Heart left ventricle (tissue), 16 donors: ENCODE measurements around the gene RAMP1. TPM values are rescaled to one million over a fixed set of nuclear protein-coding genes. Genes with fewer than 3 reads are reported as not detected.

Experiments used
- ATAC-seq, 4 donors: fragments of 200-7000 bp; cut with Tn5 transposase; one replicate each; pipeline ENCODE4 v1.9.1; 2020 to 2022; ENCODE audit warnings: moderate library complexity in 4 of 4, mild to moderate bottlenecking in 3 of 4, moderate number of reproducible peaks in 1 of 4
- DNase-seq, 5 donors: peaks; one replicate each; pipeline ENCODE4 v3.0.0-alpha.2; 2020
- H3K27ac ChIP-seq, 12 donors: fragments of 200-600 bp; sonication (generic) in 4 of 12; one replicate each; pipeline versions ENCODE4 v1.5.0 to v1.8.0; 2016 to 2022; ENCODE audit warnings: mild to moderate bottlenecking in 2 of 12
- H3K27me3 ChIP-seq, 9 donors: fragments of 200-600 bp; sonication (generic) in 2 of 9; one replicate each; pipeline versions ENCODE4 v1.5.1 to v1.8.0; 2016 to 2022; ENCODE audit warnings: mild to moderate bottlenecking in 3 of 9
- H3K36me3 ChIP-seq, 9 donors: fragments of 200-600 bp; sonication (generic) in 2 of 9; one replicate each; pipeline versions ENCODE4 v1.5.0 to v1.8.0; 2018 to 2022; ENCODE audit warnings: mild to moderate bottlenecking in 2 of 9
- H3K4me1 ChIP-seq, 12 donors: fragments of 200-600 bp; sonication (generic) in 4 of 12; one replicate each; pipeline versions ENCODE4 v1.5.0 to v1.8.0; 2016 to 2022; ENCODE audit warnings: mild to moderate bottlenecking in 3 of 12
- H3K4me3 ChIP-seq, 12 donors: fragments of 200-600 bp; sonication (generic) in 4 of 12; one replicate each; pipeline versions ENCODE4 v1.5.0 to v1.8.0; 2017 to 2022; ENCODE audit warnings: mild to moderate bottlenecking in 9 of 12, moderate library complexity in 4 of 12
- H3K9me3 ChIP-seq, 12 donors: fragments of 200-600 bp; sonication (generic) in 4 of 12; one replicate each; pipeline versions ENCODE4 v1.5.0 to v1.8.0; 2016 to 2022; ENCODE audit warnings: mild to moderate bottlenecking in 1 of 12
- CTCF ChIP-seq, 12 donors: fragments of 200-600 bp; sonication (generic) in 4 of 12; IDR thresholded peaks; one replicate each; pipeline versions ENCODE4 v1.5.0 to v1.8.0; 2018 to 2022; ENCODE audit warnings: antibody characterized with exemption in 12 of 12, mild to moderate bottlenecking in 5 of 12
- POLR2A ChIP-seq, 2 donors: fragments of 450-650 bp; IDR thresholded peaks; one replicate each; pipeline ENCODE4 v1.6.1; 2017; ENCODE audit warnings: antibody characterized with exemption in 2 of 2, mild to moderate bottlenecking in 2 of 2, moderate library complexity in 2 of 2
- WGBS, 4 donors: extraction: QIAGEN DNeasy Blood & Tissue Kit in 2 of 4; methylation state at CpG; one replicate each; pipeline versions ENCODE4 v1.1.5 to v1.1.7; 2013 to 2018; 5-methylcytosine and 5-hydroxymethylcytosine counted together
- intact Hi-C, 10 donors: fragments of 100-400 bp; cut with DNase I; formaldehyde crosslinking; loops; one replicate each; pipeline versions ENCODE4 v1.11.1 to v1.14.2; 2022
- polyA plus RNA-seq, 2 donors: library from polyadenylated mRNA; stranded (reverse); fragments of 200-250 nt; gene quantifications; one replicate each; pipeline ENCODE4 v1.2.3, GENCODE V29; 2013
- total RNA-seq, 9 donors: library from RNA; depleted of rRNA in 2 of 9; stranded (reverse); fragments of >200 nt in 2 of 9; fragmentation: NEBNext Ultra II Directional in 3 of 9; extraction: Animal tissue kit (Norgen Biotek cat#: 25700) in 3 of 9; gene quantifications; one replicate each; pipeline versions ENCODE4 v1.1.0 to v1.2.4, GENCODE V29; 2016 to 2023
- donor health status: ischemic (EF 13 %, LVEDD 7.1; RV severe dilation, severe dysfunction).
- donor health status: healthy with polysubstance abuse.
- donor health status: DM: no; HTN: yes; CAD: no.
- donor health status: DM: no; HTN: no; CAD: no.
- donor health status: ischemic (EF 25% LVEDD 6.9; RV normal size, moderate dysfunction).
- donor health status: ischemic (EF 25% LVEDD 5.7; RV mildly dilated, moderate dysfunction).
- donor health status: healthy.
- donor health status: DM: yes; HTN: yes; CAD: no.
- donor health status: ischemic (EF 35%, LVEDD 5.7; RV mildly dilated, moderate dysfunction).
- donor health status: nonischemic (EF 11% LVEDD 7.7; RV severe dilation, severe dysfunction).
- donor health status: DM: yes; HTN: yes; CAD: no.
- donor health status: PGD.
- donor health status: ischemic (EF 29% LVEDD 5.4; RV normal size, mild dysfunction).
- donor health status: nonischemic (EF 23%, LVEDD 6.1; RV moderate dilation, normal function).

The RAMP1 gene
- total and polyA plus RNA-seq, 11 donors: 36.5 to 1,114 (median 201) TPM

- Histone ChIP-seq H3K4me3 (no peak overlapping the region), H3K36me3 (no peaks in the 10 kb centered on the region), H3K9me3 (peaks cover 0 to 7% (median 0%) of the 10 kb centered on the region in 12 donors), H3K4me1 (peaks cover 0 to 12% (median 0%) of the 10 kb centered on the region in 12 donors), H3K27ac (no peak overlapping the region), H3K27me3 (no peaks in the 10 kb centered on the region)
- DNase-seq: no peak
- WGBS, 4 donors: 84 to 97% (median 94%) methylated on average over 9 of the region's 9 CpGs
- ATAC-seq: no peak
- TF ChIP-seq CTCF (IDR thresholded peaks at IDR 0.05) (no peak), POLR2A (IDR thresholded peaks at IDR 0.05) (no peak)
- intact Hi-C loops: loop anchor here in 1 of 10 donors (10.0 kb wide), 1 partner anchor 335 kb away; no protein-coding TSS in a partner anchor
Measured at GRCh38 chr2:237929979-237930378, 70.6 kb downstream of the RAMP1 start.

GRCh38 chr2:237931205-237931721 lies 71.8 kb downstream of the RAMP1 start:
- peaks cover 0 to 22% (median 1%) of the 10 kb centered on the region in 12 donors for H3K4me1 ChIP-seq
- no peaks in the 10 kb centered on the region for H3K36me3 ChIP-seq
- WGBS, 4 donors: 66 to 77% (median 74%) methylated on average over 8 to 9 of the region's 9 CpGs
- peaks cover 0 to 7% (median 0%) of the 10 kb centered on the region in 12 donors for H3K9me3 ChIP-seq
- ATAC-seq: peak in 1 of 4 donors; percentile 23
- no peak for DNase-seq
- H3K27me3 ChIP-seq: no peaks in the 10 kb centered on the region
- no peak overlapping the region for H3K4me3 ChIP-seq
- peak overlapping the region in 1 of 12 donors; percentile 57 for H3K27ac ChIP-seq
- TF ChIP-seq POLR2A (IDR thresholded peaks at IDR 0.05): no peak
- TF ChIP-seq CTCF (IDR thresholded peaks at IDR 0.05): no peak
- intact Hi-C loops: no loop called here

- Histone ChIP-seq H3K4me3 (no peak overlapping the region), H3K9me3 (peaks cover 0 to 7% (median 0%) of the 10 kb centered on the region in 12 donors), H3K36me3 (no peaks in the 10 kb centered on the region), H3K27ac (no peak overlapping the region), H3K27me3 (no peaks in the 10 kb centered on the region), H3K4me1 (peaks cover 0 to 23% (median 1%) of the 10 kb centered on the region in 12 donors)
- ATAC-seq: no peak
- intact Hi-C loops: no loop called here
- TF ChIP-seq POLR2A (IDR thresholded peaks at IDR 0.05): no peak
- no peak for TF ChIP-seq CTCF (IDR thresholded peaks at IDR 0.05)
- no peak for DNase-seq
- WGBS, 4 donors: 81 to 86% (median 83%) methylated on average over 3 of the region's 3 CpGs
Measured at GRCh38 chr2:237932731-237933131, 73.3 kb downstream of the RAMP1 start.

- Histone ChIP-seq H3K9me3 (peaks cover 0 to 7% (median 0%) of the 10 kb centered on the region in 12 donors), H3K27me3 (no peaks in the 10 kb centered on the region), H3K27ac (no peak overlapping the region), H3K4me3 (no peak overlapping the region), H3K4me1 (peaks cover 0 to 23% (median 1%) of the 10 kb centered on the region in 12 donors), H3K36me3 (no peaks in the 10 kb centered on the region)
- ATAC-seq (no peak), DNase-seq (no peak)
- TF ChIP-seq POLR2A (IDR thresholded peaks at IDR 0.05): no peak
- intact Hi-C loops: no loop called here
- 91 to 98% (median 97%) methylated on average over 5 of the region's 5 CpGs for WGBS, 4 donors
Measured at GRCh38 chr2:237934186-237934585, 74.8 kb downstream of the RAMP1 start.
